HUES64 (cell line): ENCODE results near the gene PPP1R16B.

Experiments used
- H3K27ac ChIP-seq: 2 replicates; pipeline ENCODE4 v1.7.0; 2013; ENCODE audit warnings: low read depth, low read length, inconsistent platforms
- H3K27me3 ChIP-seq: 2 replicates; pipeline ENCODE4 v1.6.1; 2013; ENCODE audit warnings: mild to moderate bottlenecking, low read length; ENCODE audit not compliant: insufficient read depth
- H3K36me3 ChIP-seq: 2 replicates; pipeline ENCODE4 v1.6.1; 2013; ENCODE audit warnings: mild to moderate bottlenecking, low read length; ENCODE audit not compliant: insufficient read depth
- H3K4me1 ChIP-seq: 2 replicates; pipeline ENCODE4 v1.6.1; 2013; ENCODE audit warnings: mild to moderate bottlenecking, low read length, moderate library complexity; ENCODE audit not compliant: insufficient read depth
- H3K4me3 ChIP-seq: 2 replicates; pipeline ENCODE4 v1.5.1; 2013; ENCODE audit warnings: mild to moderate bottlenecking, low read length, moderate library complexity
- H3K9ac ChIP-seq: 2 replicates; pipeline ENCODE4 v1.6.1; 2013; ENCODE audit warnings: mild to moderate bottlenecking, low read depth, low read length
- H3K9me3 ChIP-seq: 2 replicates; pipeline ENCODE4 v1.6.1; 2013; ENCODE audit warnings: low read depth, low read length; ENCODE audit not compliant: insufficient read depth
- WGBS: fragments of 150-250, 120-280 bp; methylation state at CpG from one replicate; pipeline ENCODE4 v1.1.7; 2013; ENCODE audit warnings: missing lambda C conversion rate; 5-methylcytosine and 5-hydroxymethylcytosine counted together

The PPP1R16B gene

DNA sequence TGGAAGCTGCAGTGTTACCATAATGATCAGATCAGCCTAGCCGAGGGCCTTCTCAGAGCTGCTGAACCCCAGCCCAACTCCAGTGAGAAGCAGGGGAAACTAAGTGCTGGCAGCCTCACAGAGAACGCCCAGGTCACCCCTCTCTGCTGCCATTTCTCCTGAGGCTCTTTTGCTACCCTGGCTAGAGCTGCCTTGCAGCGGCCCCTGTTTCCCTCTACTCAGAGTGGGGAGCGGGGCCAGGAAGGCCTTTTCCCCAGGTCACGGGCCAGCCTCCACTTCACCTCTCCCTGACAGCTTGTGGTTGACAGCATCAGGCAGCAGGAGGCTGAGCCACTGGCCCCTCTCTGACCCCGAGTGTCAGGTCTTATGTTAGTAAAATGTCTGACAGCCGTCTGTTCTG lies 34.5 kb upstream of the PPP1R16B start:
- Histone ChIP-seq H3K36me3 (peaks cover 81% of the 10 kb centered on the region), H3K27me3 (no peaks in the 10 kb centered on the region), H3K9ac (no peak overlapping the region), H3K4me3 (no peak overlapping the region), H3K27ac (no peak overlapping the region), H3K4me1 (peaks cover 3% of the 10 kb centered on the region; the same call in 1 of the 2 replicates), H3K9me3 (peaks cover 10% of the 10 kb centered on the region)
- WGBS, result 89% methylated on average over 7 of the region's 7 CpGs

DNA sequence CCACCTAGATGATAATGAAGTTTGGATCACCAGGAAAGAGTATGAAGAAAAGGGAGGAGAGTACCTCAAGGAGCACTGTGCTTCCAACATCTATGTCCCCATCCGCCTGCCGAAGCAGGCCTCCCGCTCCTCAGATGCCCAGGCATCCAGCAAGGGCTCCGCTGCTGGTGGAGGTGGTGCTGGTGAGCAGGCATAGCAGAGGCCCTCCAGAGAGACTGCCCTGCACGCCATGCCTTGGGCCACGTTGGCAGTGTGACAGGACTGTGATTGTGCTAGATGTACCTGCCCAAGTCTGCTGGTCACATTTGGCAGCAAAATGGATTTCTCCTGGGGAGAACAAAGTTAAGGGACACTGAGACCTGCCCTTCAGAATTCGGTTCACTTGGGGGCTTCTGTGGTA lies 33.9 kb upstream of the PPP1R16B start:
- H3K4me1 ChIP-seq, result peaks cover 2% of the 10 kb centered on the region; the same call in 1 of the 2 replicates
- WGBS, result 97% methylated on average over 7 of the region's 7 CpGs
- peaks cover 75% of the 10 kb centered on the region for H3K36me3 ChIP-seq
- H3K4me3 ChIP-seq, result no peak overlapping the region
- H3K27ac ChIP-seq, result no peak overlapping the region
- H3K27me3 ChIP-seq, result no peaks in the 10 kb centered on the region
- peaks cover 10% of the 10 kb centered on the region for H3K9me3 ChIP-seq
- no peak overlapping the region for H3K9ac ChIP-seq

DNA sequence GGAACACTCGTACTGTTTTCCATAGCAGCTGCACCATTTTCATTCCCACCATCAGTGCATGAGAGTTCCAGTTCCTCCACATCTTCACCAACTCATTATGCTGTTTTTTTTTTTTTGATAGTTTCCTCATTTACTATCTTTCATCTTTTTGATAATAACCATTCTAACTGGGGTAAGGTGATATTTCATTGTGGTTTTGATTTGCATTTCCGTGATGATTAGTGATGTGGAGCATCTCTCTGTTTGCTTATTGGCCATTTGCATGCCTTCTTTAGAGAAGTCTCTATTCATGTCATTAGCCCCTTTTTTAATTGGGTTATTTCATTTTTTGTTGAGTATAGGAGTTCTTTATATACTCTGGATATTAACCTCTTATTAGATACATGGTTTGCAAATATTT lies 31.3 kb upstream of the PPP1R16B start:
- H3K9ac ChIP-seq, result no peak overlapping the region
- H3K27me3 ChIP-seq, result no peaks in the 10 kb centered on the region
- 93% methylated on average over 2 of the region's 2 CpGs for WGBS
- no peak overlapping the region for H3K27ac ChIP-seq
- H3K36me3 ChIP-seq, result peaks cover 49% of the 10 kb centered on the region
- peaks cover 6% of the 10 kb centered on the region for H3K4me1 ChIP-seq
- no peak overlapping the region for H3K4me3 ChIP-seq
- peaks cover 10% of the 10 kb centered on the region for H3K9me3 ChIP-seq

DNA sequence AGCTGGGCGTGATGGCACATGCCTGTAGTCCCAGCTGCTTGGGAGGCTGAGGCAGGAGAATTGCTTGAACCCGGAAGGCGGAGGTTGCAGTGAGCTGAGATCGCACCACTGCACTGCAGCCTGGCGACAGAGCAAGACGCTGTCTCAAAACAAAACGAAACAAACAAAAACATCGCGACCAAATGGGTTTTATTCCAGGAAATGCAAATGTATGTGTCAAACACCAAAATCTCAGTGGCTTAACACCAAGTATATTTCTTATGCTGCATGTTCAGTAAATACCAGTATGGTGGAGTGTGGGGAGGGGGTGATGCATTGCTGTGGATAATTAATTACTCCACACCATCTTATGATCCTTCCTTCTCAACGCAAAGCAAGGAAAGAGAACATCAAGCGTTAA lies 29.1 kb upstream of the PPP1R16B start:
- Histone ChIP-seq H3K9ac (no peak overlapping the region), H3K27ac (no peak overlapping the region), H3K27me3 (no peaks in the 10 kb centered on the region), H3K4me3 (no peak overlapping the region), H3K36me3 (peaks cover 37% of the 10 kb centered on the region), H3K4me1 (peaks cover 26% of the 10 kb centered on the region), H3K9me3 (peaks cover 10% of the 10 kb centered on the region)
- 97% methylated on average over 11 of the region's 11 CpGs for WGBS

DNA sequence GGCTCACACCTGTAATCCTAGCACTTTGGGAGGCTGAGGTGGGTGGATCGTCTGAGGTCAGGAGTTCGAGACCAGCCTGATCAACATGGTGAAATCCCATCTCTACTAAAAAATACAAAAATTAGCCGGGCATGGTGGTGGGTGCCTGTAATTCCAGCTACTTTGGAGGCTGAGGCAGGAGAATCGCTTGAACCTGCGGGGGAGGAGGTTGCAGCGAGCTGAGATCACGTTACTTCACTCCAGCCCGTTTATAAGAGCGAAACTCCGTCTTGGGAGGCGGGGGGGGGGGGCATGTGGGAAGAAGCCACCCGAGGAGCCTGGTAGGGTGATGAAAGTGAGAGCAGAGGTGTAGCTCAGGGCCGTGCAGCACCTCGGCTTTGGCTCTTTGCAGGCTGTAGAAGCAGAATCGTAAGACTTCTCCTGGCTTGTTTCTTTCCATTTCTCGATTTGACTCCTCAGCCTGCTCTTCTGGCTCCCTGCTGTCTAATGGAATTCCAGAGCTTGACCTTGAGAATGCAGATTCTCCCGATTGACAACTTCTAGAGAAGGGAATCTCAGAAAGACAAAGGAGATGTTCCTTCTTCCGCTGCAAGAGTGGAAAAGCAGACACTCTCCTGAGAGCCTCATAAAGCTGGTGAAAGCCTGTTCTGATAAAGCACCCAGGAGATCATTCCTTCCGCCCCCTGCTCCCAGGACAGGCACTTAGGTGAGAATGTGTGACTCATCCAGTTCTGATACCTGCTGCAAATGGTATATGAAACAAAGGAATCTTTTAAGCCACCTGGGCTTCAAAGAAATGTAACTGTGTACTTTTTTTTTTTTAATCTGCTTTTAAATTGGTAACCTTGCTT lies 26.0 kb upstream of the PPP1R16B start:
- peaks cover 7% of the 10 kb centered on the region for H3K36me3 ChIP-seq
- peak overlapping the region; percentile 63 for H3K9ac ChIP-seq
- H3K4me3 ChIP-seq, result peak overlapping the region; percentile 26
- H3K4me1 ChIP-seq, result peaks cover 27% of the 10 kb centered on the region
- H3K27ac ChIP-seq, result peak overlapping the region; percentile 80
- 20% methylated on average over 19 of the region's 19 CpGs for WGBS
- H3K27me3 ChIP-seq, result no peaks in the 10 kb centered on the region
- H3K9me3 ChIP-seq, result peaks cover 1% of the 10 kb centered on the region; the same call in 1 of the 2 replicates

DNA sequence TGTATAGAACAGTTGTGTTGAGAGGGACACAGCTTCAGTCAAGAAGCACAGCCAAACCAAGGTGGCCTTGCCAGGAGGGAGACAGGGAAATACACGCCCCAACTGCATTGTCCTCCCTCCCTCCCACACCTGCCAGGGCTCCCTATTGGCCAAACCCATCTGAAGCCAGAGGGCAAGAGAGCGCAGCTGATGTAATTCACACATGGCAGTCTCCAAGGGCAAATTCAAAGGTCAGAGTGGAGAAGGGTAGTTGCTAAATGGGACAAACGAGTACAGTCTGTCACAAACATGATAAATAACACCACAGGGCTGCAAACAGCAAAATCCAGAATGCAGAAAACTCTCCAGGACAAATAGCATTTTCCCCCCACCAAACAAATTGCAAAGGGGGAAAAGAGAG lies 23.2 kb upstream of the PPP1R16B start:
- H3K27me3 ChIP-seq, result no peaks in the 10 kb centered on the region
- no peaks in the 10 kb centered on the region for H3K36me3 ChIP-seq
- 82% methylated on average over 3 of the region's 3 CpGs for WGBS
- peaks cover 27% of the 10 kb centered on the region for H3K4me1 ChIP-seq
- no peak overlapping the region for H3K27ac ChIP-seq
- no peak overlapping the region for H3K4me3 ChIP-seq
- no peaks in the 10 kb centered on the region for H3K9me3 ChIP-seq
- no peak overlapping the region for H3K9ac ChIP-seq

DNA sequence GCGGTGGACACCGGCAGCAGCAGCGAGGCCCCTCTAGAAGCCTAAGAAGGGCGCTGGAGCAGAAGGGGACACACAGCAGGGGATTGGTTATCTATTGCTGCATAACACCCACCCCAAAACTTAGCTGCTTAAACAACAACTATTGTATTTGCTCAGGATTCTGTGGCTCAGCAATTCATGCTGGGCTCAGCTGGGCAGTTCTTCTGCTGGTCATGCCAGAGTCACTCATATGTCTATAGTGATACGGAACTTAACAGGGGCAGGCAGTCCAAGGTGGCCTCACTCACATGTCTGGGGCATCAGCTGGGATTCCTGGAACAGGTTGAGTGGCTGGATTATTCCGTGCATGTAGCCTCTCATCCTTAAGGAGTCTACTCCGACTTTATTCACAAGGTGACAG lies 17.6 kb upstream of the PPP1R16B start:
- Histone ChIP-seq H3K36me3 (no peaks in the 10 kb centered on the region), H3K9ac (no peak overlapping the region), H3K27ac (no peak overlapping the region), H3K4me3 (no peak overlapping the region), H3K4me1 (no peaks in the 10 kb centered on the region), H3K27me3 (no peaks in the 10 kb centered on the region), H3K9me3 (no peaks in the 10 kb centered on the region)
- 97% methylated on average over 7 of the region's 7 CpGs for WGBS

DNA sequence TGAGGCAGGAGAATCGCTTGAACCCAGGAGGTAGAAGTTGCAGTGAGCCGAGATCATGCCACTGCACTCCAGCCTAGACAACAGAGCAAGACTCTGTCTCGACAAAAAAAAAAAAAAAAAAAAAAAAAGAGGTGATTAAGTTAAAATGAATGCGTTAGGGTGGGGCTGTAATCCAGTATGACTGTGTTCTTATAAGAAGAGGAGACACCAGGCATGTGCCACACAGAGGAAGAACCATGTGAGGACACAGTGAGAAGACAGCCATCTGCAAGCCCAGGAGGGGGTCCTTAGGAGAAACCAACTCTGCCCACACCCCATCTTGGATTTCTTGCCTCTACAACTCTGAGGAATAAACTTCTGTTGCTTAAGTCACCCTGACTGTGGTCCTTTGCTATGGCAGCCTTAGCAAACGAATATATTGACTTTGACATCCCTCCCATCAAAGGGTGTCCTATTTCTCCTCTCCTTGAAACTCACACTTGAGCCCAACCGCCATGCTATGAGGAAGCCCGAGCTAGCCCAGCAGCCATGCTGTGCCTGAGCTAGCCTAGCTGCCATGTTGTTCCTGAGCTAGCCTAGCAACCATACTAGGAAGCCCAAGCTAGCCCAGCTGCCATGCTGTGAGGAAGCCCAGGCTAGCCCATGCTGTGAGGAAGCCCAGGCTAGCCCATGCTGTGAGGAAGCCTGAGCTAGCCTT lies 15.8 kb upstream of the PPP1R16B start:
- 95% methylated on average over 7 of the region's 7 CpGs for WGBS
- Histone ChIP-seq H3K27me3 (no peaks in the 10 kb centered on the region), H3K9me3 (no peaks in the 10 kb centered on the region), H3K4me1 (no peaks in the 10 kb centered on the region), H3K9ac (no peak overlapping the region), H3K27ac (no peak overlapping the region), H3K4me3 (no peak overlapping the region), H3K36me3 (no peaks in the 10 kb centered on the region)

DNA sequence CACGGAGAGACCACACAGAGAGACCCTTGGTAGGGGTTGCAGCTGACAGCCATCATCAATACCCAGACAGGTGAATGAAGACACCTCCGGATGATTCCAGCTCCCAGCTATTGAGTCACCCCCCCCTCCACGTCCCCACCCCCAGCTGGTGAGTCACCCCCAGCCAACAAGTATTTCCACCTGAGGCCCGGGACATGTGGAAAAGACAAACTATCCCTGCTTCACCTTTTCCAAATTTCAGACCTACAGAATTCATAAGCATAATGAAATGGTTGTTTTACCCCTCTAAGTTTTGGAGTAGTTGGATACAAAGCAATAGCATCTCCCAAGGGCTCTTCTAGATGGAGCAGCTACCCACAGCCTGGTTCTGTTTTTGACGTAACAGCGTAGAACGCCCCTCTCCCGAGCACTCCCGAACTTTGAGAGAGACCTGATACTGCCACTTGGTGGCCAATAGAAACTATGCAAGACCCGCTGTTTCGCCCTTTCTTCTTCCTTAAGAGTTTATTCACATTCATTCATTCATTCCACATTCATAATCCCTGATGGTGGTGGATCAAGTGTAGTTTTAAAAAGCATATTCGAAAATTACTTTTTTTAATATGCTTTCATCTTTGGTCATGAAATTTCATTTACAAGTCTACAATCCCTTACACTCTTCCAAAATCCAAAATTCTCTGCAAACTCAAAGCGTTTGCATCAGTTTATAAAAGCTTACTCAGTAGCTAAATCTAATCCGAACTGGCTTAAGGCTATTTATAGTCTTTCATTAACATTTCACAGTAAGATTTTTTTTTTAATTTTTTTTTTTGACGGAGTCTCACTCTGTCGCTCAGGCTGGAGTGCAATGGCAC lies 15.1 kb upstream of the PPP1R16B start:
- Histone ChIP-seq H3K36me3 (no peaks in the 10 kb centered on the region), H3K27ac (no peak overlapping the region), H3K27me3 (no peaks in the 10 kb centered on the region), H3K9ac (no peak overlapping the region), H3K4me1 (no peaks in the 10 kb centered on the region), H3K9me3 (no peaks in the 10 kb centered on the region), H3K4me3 (no peak overlapping the region)
- 48% methylated on average over 16 of the region's 16 CpGs for WGBS

DNA sequence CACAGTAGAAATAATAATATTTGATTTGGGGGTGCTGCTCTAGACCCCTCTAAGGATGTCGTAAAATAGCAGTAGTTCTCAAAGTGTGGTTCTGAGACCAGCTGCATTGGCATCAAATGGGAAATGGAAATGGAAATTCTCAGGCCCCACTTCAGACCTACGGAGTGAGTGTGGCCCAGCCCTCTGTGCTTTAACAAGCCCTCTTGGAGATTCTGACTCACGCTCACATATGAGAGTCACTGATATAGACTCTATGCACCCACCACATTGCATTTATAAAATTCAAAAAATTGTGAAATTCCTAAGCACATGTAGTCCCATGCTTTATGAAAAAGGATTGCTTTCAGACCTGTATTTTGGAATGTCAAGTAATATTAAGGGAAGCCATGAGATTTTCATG lies 14.2 kb upstream of the PPP1R16B start:
- H3K27me3 ChIP-seq, result no peaks in the 10 kb centered on the region
- no peaks in the 10 kb centered on the region for H3K36me3 ChIP-seq
- no peaks in the 10 kb centered on the region for H3K4me1 ChIP-seq
- WGBS, result 93% methylated on average over 3 of the region's 3 CpGs
- no peaks in the 10 kb centered on the region for H3K9me3 ChIP-seq
- H3K4me3 ChIP-seq, result no peak overlapping the region
- H3K9ac ChIP-seq, result no peak overlapping the region
- no peak overlapping the region for H3K27ac ChIP-seq

DNA sequence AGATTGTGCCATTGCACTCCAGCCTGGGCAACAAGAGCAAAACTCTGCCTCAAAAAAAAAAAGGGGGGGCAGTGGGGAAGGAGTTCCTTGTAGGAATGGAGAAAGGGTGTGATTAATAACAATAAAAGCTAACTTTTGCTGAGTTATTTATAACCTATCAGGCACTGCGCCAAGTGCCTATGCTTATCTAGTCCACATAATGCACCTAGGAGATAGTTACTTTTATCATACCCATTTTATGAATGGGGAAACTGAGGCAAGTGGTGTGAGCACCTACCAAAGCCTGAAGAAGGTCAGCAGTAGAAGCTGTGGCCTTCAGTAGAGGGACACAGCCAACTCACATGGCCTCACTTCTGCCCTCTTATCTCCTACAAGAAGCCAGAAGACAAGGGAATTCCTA lies 13.6 kb upstream of the PPP1R16B start:
- no peak overlapping the region for H3K9ac ChIP-seq
- H3K4me1 ChIP-seq, result no peaks in the 10 kb centered on the region
- no CpG with 5 or more reads among the region's 1 CpG for WGBS
- H3K27me3 ChIP-seq, result no peaks in the 10 kb centered on the region
- H3K9me3 ChIP-seq, result no peaks in the 10 kb centered on the region
- H3K4me3 ChIP-seq, result no peak overlapping the region
- no peak overlapping the region for H3K27ac ChIP-seq
- no peaks in the 10 kb centered on the region for H3K36me3 ChIP-seq
